8988T (cell line): Measurements from ENCODE around the gene NAA10.

Experiments used
- DNase-seq: peaks from one replicate; pipeline ENCODE4 v3.0.0; 2011

Gene NAA10

DNA sequence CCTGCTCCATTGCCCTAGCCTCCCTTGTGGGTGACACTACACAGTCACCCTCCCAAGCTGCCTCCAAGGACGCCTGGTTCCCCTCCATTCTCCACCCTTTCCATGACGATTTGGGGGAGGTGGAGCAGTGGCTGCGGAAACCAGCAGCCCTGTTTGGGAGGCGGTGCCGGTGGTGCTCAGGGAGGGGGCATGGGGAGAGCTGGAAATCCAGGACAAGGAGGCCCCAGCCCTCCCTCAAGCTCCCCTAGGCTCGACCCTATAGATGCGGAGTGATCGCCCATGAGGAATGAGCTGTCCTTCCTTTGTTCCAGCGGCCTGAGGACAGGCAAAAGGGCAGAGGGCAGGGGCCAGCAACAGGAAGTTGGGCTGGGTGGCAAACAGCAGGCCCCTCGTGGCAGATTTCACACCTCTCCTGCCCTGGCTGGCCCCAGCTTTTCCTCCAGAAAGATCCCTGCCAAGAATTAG lies 13.2 kb upstream of the NAA10 start:
- DNase-seq = no peak

DNA sequence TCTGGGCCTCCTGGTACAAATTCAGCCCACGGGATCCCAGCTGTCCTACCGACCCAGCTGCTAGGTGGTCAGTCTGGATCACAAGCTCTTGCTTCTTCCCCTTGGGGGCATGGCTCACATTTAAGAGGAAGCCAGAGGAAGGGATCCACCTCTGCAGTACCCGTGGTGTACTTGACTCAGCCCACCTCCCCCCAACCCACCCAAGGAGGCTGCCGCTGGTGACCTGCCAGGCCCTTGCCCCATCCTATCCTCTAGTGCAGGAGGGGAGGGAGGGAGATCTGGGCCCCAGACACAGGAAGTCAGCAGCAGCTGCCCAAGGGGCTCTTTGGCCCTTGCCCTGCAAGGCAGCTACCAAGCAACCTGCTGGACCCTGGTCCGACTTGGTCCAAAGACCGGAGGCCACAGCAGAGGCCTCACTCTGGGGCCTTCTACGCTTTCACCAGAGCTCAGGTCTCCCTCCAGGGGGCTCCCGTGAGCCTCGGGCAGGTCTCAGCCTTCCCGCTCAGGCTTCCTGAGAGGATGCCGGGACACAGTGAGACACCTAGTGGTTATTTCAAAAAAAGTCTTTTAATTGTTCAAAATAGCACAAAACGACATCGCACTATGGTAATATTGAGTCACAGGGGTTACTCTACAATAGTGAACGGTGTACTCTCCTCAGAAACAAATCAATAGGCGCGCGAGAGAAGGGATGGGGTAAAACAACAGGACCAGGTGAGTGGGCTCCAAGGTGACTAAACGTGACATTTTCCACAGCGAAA lies 12.4 kb upstream of the NAA10 start:
- peak; percentile 86 for DNase-seq

DNA sequence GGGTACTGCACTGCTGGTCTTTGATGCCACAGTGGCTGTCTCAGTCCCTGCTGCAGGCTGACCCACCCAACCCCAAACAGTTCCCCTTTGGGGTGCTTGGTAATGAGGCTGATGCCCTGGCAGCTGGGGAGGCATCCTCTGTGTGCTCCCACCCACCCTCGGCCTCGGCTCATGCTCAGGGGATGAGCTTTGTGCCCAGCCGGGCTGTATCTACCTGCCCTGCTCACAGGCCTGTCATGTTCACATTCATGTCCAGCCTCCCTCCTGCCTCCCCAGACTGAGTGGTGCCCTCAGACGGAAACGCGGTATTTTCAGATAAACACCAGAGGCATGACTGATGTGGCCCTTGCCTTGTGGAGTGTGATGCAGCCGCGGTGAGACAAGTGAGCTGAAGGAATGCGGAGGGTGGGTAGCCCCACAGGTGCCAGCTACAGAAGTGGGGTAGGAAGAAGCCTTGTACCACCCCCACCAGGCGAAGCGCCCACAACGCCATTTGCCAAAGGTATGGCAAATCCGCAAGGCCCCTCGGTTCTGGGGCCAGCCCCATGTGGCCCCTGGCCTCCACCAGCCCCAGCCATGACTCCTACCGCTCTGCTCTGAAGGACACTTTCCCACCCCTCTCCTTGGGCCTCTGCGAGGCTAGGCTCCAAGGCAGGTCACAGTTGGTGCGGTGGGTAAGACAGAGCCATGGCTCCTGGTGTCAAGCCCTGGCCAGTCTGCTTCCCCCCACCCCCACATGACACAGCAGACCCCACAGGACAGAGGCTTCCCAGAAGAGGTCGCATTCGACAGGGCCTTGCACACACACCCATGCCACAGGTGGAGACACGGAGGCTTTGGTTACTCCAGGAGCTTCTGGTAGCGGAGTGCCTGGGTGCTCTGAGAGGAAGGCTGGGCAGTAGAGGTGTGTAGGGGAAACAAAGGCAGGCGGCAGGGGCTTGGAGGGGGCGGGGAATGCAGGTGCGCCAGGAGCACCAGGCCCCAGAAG lies 11.4 kb upstream of the NAA10 start:
- DNase-seq = no peak

DNA sequence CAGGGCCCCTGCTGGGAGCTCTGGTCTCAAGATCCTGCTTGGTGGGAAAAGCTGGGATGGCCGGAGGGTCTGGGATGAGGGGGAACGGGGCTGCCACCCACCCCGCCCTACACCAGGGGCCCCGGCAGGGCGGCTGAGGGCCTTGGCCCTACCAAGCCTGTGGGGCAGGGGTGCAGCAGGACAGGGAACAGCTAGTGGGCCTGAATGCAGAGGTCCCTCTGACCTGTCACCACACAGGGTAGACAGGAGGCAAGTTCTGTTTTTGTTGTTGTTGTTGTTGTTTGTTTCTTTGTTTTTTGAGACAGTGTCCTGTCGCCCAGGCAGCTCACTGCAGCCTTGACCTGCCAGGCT lies 9.9 kb upstream of the NAA10 start:
- DNase-seq = no peak

DNA sequence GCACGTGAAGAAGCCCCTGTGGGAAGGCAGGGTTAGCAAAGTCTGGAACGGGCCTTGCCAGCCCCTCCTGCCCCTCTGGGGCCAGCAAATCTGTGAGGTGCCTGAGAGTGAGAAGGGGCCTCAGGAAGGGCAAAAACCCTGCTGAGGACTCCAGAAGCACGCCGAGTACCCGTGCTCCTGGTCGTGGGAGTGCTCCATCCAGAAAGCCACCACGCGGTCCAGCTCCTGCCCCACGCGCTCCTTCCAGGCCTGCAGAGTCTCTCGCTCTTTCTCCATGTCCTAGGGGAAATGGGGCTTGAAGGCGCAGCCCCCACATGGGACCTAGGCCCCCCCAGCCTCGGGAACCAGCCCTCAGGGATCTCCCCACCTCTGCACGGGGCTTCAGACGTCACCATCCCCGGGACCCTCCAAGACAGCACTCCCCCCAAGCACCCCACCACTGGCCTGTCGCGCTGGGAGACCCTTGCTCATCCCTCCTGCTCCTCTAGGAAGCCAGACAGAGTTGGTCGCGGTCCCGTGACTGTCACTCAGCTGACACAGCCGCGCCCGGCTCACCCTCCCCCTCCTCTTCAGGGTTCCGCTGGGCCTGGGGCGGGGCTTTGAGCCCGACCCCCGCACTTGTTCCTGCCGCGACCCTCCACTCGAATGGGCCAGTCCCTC lies 9.4 kb upstream of the NAA10 start, which contains the start of gene RENBP:
Gene RENBP, minus strand, starts transcription at position 504 of the 660 bp plus-strand sequence. Its CDS starts 33 bp downstream, at position 471.
- DNase-seq = no peak

DNA sequence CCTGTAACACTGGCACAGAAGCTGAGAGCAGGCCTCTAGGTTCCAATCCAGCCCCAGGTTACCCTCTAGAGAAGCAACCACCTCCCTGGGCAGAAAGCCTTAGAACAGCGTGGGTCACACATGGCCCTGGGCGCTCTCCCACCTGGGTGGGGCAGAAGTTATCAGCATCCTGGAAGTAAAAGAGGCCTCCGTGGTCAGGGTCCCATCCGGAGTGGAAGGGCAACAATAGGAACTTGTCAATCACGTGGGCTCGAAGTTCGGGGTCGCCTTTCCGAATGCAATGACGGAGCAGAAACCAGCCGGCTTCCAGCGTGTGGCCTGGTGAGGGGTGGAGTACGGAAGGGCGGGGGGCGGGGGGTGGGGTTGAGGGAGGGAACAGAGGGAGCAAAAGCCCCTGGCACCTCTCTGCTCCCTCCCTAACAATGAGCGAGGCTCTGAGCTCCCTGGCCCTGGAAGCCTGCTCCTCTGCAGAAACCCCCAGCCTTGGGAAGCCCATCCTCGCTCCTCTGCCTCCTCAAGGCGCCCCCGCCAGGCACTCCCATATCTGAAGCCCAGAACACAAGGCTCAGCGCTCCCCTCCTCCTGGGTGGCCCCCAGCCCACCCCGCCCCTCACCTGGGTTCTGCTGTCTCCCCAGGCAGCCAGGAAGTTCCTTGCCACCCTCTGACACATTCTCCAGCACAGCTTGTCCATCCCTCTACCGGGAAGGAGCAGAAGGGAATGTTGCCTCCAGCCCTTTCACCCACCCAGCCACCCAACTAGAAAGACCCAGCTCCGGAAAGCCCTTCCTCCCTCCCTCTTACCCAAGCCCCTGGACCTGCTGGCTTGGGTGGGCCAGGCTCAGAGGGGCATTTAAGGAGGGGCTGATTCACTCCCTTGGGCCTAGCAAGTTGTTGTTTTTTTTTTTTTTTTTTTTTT lies 6.8 kb upstream of the NAA10 start:
- no peak for DNase-seq

DNA sequence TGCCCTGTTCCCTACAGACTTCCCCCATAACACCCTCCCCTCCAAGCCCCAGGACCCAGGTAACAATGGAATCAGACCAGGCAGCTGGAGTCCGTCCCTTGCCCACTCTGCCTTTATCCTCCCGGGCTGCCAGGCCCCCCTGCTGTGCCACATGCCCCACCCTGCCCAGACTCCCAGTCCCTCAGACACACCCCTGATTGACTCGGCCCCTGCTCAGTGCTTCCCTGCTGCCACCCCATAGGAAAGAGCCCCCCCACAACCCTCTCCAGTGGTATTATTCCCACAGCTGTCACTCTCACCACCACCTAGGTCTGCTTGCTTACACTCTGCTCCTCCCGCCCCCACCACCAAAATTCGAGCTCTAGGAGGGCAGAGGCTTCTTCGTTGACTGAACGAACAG lies 4.7 kb upstream of the NAA10 start:
- DNase-seq = no peak

DNA sequence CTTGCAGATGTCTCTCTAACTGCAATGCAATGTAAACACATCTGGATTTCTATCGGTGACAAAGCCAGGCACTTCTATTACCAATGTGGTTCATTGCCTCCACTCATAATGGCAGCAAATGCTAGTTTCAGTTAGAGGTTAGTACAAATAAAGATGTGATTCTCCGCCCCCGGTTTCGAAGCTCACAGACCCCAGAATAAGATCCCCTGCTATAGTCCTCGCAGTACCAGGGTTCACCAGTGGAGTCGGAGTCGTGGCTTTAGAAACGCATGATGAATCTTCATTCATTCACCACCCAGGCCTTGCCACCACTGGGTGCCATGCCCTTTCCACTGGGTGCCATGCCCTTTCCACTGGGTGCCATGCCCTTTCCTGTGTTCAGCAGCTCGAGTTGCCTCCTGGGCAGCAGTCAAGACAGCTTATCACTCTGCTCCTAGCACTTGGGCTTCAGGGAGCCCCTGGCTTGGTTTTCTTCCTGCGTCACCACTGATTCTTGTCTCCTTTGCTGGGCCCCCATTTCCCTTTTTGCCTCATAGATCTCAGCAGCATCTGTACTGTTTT lies 3.5 kb upstream of the NAA10 start:
- DNase-seq = no peak

DNA sequence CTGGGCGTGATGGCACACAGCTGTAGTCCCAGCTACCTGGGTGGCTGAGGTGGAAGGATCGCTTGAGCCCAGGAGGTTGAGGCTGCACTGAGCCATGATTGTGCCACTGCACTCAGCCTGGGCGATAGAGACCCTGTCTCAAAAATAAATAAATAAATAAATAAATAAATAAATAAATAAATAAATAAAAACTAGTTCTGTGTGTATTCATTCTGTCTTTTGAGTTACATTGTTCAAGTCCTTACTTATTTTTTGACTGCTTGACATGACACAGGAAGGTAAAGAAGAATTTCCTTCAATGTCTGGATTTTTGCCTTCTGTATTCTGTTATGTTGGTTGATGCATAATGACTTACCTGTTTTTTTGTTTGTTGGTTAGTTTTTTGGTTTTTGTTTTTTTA lies 2.2 kb upstream of the NAA10 start:
- DNase-seq = no peak

DNA sequence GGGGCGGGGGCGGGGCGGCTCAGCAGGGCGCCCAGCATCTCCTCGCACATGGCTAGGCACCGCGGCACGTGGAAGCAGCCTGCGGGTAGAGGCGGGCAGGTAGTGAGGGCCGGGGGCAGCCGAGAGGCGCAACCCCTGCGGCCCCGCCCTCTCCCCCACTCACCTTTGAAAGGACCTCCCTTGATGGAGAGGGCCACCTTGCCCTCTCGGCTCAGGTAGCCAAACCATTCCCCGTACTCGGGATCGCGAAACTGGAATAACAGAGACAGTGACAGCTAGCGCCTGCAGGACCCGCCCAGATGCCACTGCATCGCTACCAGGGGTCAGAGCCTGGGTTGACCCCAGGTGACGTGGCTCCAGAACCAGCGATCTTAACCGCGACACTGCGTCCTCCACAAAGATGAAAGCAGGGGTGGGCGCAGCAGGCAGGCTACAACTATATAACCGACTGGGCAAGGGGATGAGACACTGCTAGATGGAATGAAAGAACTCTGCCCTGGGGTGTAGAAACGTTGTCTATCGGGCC lies 552 bp upstream of the NAA10 start:
- DNase-seq = no peak

DNA sequence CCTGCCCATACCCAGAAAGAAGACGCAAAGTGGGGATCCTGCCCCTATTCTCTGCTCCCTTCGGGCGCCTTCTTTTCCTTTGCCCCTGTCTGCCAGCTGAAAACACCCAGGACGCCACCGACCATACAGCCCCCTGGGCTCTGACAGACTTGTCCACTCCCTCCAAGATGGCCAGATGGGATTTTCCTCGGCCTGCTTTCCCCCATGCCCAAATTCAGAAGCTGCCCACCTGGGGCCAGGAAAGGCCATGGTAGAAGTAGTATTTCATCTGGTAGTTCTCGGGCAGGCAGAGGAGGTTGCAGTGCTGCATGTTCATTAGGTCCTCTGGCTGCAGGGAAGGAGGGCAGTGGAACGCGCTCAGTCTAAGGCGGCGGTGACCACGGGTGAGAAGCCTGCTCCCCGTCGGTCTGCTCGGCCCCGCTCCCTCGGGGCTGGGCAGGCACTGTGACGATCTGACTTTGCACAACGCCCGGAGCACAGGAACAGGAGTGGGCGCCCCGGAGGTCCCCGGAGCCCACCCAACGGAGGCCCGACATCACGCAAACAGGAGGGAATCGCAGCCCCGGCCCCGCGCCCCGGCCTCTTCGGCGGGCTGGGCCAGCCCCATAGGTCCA lies 582 bp downstream of the NAA10 start:
- no peak for DNase-seq

DNA sequence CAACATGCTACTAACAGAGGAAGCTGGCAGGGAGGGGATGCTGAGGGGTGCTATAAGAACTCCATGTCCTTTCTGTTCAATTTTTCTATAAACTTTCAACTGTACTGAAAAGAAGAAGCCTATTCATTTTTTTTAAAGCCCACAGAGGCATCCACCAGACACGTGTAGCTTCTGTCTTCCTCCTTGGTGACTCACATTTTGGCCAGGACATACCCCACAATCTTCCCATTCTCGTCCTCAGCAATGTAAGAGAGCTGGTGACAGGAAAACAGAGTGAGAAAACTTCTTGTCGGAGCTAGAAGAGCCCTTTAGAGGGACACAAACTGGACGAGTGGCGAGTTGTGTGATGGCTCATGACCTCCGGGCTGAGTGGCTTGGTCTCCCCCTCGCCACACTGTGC lies 1.1 kb downstream of the NAA10 start:
- DNase-seq = no peak

DNA sequence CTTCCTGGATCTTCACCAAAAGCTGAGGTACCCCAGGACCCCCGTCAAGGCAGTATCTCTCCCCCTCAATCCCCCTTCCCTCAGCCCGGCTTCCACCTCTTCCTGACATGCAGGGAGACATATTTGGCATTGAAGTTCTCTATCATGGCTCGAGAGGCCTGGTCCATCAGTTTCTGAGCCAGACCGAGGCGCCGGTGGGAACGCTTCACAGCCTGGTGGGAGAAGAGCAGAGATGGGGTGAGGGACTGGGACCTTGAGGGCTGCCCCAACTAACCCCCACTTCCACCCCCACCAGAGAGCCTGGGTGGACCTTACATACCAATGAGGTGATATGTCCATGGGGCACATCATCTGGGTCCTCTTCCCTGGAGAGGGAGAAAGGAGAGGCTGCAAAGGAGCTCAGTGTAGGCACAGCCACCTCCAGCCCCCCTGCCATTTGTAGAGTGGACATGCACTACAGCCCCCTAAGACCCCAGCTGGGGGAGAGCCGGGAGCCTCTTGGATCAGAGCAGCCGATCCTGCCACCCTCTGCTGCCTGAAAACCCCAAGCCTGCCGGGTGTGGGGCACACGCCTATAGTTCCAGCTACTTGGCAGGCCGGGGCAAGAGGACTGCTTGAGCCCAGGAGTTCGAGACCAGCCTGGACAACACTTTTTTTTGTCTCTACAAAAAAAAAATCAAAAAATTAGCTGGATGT lies 2.5 kb downstream of the NAA10 start:
- DNase-seq = no peak

DNA sequence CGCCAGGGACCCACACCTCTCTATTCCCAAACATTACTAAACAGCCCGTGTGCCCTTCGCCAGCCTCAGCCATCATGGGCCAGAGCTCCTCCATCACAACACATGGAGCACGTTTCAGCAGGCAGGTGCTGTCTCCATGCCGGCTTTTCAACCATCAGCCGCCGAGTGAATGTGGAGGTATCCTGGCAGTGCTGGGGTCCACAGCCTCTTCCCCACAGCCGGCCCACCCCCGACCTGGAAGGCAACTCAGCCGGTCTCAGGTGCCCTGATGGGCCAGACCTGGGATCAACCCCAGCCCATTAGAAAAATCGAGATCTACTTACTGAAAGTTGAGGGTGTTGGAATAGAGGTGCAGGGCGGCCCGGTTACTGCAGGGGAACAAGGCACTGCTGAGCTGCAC lies 3.1 kb downstream of the NAA10 start:
- no peak for DNase-seq

DNA sequence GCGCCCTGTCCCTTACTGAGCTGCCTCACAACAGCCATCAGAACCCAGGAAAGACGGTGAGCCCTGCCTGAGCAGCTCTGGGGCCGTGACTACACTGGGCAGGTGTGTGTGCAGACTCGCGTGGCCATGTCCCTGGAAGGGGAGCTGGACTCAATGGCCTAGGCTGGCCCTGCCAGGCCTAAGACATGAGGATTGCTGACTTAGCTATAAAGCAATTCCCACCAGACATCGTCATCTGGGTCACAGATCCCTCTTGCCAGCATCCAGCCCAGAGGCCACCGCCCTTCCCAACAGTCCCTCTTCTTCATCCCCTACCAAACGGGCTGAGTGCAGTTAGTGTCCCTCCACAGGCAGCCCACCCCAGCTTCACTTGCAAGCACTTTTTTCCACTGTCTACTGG lies 3.7 kb downstream of the NAA10 start:
- DNase-seq = no peak

DNA sequence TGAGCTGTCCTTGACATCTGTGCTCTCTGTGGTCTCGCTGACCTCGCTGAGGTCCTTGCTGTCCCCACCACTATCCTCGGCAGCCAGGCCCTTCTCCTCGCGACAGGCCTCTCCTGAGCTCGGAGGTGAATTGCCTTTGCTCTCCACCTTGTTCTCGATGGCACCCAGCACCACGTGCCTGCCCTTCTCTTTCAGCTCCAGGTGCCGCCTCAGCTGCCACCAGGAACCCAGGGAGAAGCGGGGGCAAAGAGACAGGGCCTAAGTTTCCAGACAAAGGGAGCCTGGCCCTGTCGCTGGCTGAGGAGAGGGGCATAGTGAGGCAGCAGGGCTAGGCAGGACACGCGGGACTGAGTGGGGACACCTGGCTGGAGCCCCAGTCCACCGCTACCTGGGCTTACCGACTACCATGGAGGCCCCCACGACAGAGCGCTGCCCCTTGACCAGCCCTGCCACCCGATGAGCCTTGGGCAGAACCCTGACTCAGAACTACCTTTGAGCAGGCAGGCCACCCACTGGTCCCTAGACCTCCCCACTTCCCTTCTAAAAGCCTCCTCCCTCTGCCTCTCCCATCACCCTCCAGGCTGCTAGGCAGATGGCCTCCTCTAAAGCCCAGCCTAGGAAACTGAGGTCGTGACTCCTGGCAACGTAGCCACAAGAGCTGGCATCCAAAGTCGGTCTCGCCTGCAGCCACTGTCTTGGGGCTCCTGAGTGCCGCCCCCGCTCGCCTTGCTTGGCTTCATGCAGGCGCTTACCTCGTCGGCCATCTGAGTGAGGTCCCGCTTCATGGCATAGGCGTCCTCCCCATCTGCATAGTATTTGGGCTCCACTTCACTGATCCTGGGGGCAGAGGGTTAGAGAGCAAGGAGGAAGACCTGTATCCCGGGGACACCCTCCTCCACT lies 4.6 kb downstream of the NAA10 start:
- DNase-seq = no peak

DNA sequence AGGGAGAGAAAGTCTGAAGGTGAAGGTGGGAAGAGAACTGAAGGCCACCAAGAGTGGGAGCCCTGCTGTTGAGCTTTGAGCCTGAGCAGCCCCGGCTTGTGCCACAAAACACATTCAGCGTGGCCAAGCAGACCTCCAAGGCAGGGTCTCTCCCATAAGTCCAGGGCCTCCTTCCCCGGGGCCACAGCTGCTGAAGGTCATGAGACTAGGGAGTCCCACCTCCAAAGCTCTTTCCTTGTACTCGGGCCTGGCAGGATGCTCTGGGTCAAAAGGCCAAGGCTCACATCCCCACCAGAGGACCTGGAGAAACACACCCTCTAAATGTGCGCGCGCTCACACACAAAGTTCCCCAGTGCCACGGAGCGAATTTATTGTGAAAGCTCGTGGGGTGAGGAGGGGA lies 5.3 kb downstream of the NAA10 start:
- DNase-seq = no peak

DNA sequence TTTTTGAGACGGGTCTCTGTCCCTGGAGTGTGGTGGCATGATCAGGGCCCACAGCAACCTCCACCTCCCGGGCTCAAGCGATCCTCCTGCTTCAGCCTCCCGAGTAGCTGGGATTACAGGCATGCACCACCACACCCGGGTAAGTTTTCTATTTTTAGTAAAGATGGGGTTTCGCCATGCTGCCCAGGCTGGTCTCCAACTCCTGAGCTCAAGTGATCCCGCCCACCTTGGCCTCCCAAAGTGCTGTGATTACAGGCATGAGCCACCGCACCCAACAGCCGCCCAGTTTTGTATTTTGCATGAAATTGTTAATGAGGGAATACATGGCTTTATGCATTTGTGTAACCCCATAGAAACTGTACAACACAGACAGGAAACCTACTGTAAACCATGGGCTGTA lies 6.0 kb downstream of the NAA10 start:
- DNase-seq = no peak
